Mucosa of descending colon (tissue), 3 donors: Measurements from ENCODE around the gene CDKN2B. TPM values are rescaled to one million over a fixed set of nuclear protein-coding genes. Genes with fewer than 3 reads are reported as not detected.
A peak's percentile ranks its signal among the peaks of the same experiment; 100 is the strongest.

ENCODE experiments used
- ATAC-seq: fragments of 200-7000 bp; cut with Tn5 transposase; one replicate; pipeline ENCODE4 v1.9.1; 2020; ENCODE audit warnings: mild to moderate bottlenecking, moderate library complexity
- DNase-seq, 3 donors: peaks; one replicate each; pipeline ENCODE4 v3.0.0-alpha.2; 2020
- H3K36me3 ChIP-seq: fragments of 200-600 bp; one replicate; pipeline ENCODE4 v1.8.0; 2021; ENCODE audit warnings: low read depth, mild to moderate bottlenecking
- H3K4me1 ChIP-seq: fragments of 200-600 bp; one replicate; pipeline ENCODE4 v1.8.0; 2021; ENCODE audit warnings: low read depth, mild to moderate bottlenecking
- H3K4me3 ChIP-seq: fragments of 200-600 bp; one replicate; pipeline ENCODE4 v1.8.0; 2021; ENCODE audit warnings: mild to moderate bottlenecking
- H3K9me3 ChIP-seq: fragments of 200-600 bp; one replicate; pipeline ENCODE4 v1.8.0; 2021; ENCODE audit warnings: mild to moderate bottlenecking
- intact Hi-C, 2 donors: fragments of 100-400 bp; cut with DNase I in 1 of 2; cut with micrococcal nuclease in 1 of 2; formaldehyde crosslinking; loops; one replicate each; pipeline versions ENCODE4 v1.11.0 to v1.11.1; 2022; cut with DNase I, micrococcal nuclease
- total RNA-seq, 3 donors: library from RNA; stranded (reverse); fragmentation: NEBNext Ultra II Directional in 2 of 3; extraction: Animal tissue kit (Norgen Biotek cat#: 25700) in 2 of 3; gene quantifications; one replicate each; pipeline versions ENCODE4 v1.2.1 to v1.2.4, GENCODE V29; 2021 to 2023
- TF ChIP-seq, protein P1 (sequence below): fragments of 200-600 bp; IDR thresholded peaks from one replicate; pipeline ENCODE4 v1.8.0; 2022; ENCODE audit warnings: antibody characterized with exemption, mild to moderate bottlenecking
- donor health status: DM: no; HTN: no; CAD: no; lungs with moderate emphysema.
- donor health status: DM: no; HTN: no; CAD: no.
- donor health status: DM: no; HTN: yes; CAD: no.

Gene CDKN2B
- total RNA-seq, 3 donors from 2014 or later, result 64.8 to 192 (median 119) TPM

DNA sequence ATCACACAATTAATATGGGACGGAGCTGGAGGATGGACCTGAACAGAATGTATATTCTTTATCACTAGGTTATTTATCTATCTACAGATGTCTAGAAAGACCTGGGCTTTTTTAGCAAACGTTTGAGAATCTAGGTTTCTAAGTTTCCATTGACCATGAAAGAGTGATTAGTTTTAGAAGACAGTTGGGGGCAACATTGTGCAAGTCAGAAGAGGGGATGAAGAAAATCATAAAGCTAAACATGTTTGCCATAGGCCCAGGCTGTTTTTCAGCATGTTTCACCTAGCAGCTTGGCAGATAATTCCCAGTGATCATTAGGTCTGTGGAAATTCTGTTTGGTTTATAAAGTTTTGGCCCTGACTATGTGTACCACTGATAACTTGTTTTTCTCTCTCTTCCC, 44.1 kb upstream of the CDKN2B start:
- ATAC-seq (no peak), DNase-seq (no peak)
- Histone ChIP-seq H3K4me1 (no peaks in the 10 kb centered on the region), H3K4me3 (no peak overlapping the region), H3K36me3 (no peaks in the 10 kb centered on the region), H3K9me3 (no peaks in the 10 kb centered on the region)
- intact Hi-C loops, result no loop called here
- TF ChIP-seq, protein P1, sequence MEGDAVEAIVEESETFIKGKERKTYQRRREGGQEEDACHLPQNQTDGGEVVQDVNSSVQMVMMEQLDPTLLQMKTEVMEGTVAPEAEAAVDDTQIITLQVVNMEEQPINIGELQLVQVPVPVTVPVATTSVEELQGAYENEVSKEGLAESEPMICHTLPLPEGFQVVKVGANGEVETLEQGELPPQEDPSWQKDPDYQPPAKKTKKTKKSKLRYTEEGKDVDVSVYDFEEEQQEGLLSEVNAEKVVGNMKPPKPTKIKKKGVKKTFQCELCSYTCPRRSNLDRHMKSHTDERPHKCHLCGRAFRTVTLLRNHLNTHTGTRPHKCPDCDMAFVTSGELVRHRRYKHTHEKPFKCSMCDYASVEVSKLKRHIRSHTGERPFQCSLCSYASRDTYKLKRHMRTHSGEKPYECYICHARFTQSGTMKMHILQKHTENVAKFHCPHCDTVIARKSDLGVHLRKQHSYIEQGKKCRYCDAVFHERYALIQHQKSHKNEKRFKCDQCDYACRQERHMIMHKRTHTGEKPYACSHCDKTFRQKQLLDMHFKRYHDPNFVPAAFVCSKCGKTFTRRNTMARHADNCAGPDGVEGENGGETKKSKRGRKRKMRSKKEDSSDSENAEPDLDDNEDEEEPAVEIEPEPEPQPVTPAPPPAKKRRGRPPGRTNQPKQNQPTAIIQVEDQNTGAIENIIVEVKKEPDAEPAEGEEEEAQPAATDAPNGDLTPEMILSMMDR, result no peak

DNA sequence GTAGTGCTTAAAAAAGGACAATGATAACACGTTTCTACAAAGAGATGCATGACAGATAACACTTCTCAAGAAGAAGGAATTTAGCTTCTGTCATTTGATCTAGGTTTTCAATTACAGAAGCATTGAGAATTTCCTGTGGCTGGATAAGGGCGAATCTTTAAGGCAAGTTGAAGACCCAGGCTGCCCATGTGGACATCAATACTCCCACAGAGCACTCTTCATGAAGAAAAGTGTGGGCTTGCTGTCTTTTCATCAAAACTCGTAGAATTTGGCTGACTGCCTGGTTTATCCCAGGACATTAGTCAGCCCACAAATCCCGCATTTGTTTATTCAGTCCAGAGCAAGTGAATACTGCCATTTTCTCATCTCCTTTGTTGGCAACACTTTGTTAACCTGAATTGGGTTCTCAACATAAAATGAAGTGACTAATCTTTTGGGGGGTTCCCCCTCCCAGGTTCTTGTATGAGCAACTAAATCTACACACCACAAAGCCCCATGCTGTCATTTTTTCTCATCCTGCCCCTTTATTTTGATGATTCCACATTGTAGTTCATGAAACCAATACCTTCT, 43.4 kb upstream of the CDKN2B start:
- intact Hi-C loops, result no loop called here
- TF ChIP-seq, protein P1, result no peak
- no peaks in the 10 kb centered on the region for H3K9me3 ChIP-seq
- no peaks in the 10 kb centered on the region for H3K4me1 ChIP-seq
- no peaks in the 10 kb centered on the region for H3K36me3 ChIP-seq
- no peak for DNase-seq
- peak; percentile 27 for ATAC-seq
- H3K4me3 ChIP-seq, result no peak overlapping the region

DNA sequence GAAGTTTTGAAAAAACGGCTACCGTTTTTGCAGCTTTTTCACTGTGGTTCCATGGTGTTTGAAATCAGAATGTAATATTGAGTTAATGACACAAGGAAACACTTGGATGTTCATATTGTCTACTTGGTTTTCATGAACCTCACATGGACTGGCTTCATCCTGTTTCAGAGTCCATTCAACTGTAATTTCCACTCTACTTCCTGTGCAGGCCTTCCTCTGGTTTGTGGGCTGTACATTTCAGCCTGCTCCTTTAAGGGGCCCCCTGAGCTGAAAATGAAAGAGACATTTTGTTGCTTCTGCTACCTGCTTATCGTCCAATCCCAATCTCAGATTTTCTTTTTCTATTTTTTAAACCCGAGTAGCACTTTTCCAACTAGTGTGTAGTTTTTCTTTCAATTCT, 41.8 kb upstream of the CDKN2B start:
- Histone ChIP-seq H3K36me3 (no peaks in the 10 kb centered on the region), H3K4me1 (no peaks in the 10 kb centered on the region), H3K9me3 (no peaks in the 10 kb centered on the region), H3K4me3 (no peak overlapping the region)
- TF ChIP-seq, protein P1, result no peak
- intact Hi-C loops, result no loop called here
- ATAC-seq, result peak; percentile 65
- DNase-seq, result no peak

DNA sequence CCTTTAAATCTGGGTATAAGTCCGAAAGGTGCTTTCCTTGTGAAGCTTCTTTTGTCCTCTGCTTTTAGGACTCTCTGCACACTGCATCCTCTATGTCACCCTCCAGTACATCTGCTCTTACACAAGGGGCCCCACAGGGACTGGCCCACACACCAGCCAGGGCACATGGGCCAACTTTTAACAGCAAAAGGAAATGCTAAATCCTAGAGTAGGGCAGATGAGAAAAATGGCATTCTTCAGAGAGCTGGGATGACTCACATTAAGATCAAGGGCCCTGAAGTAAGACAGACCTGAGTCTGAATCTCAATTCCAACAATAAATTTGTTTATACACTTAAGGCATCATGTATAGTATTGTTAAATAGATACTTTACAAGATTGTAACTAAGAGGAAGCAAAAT, 40.3 kb upstream of the CDKN2B start:
- ATAC-seq (no peak), DNase-seq (no peak)
- Histone ChIP-seq H3K36me3 (no peaks in the 10 kb centered on the region), H3K4me3 (no peak overlapping the region), H3K4me1 (no peaks in the 10 kb centered on the region), H3K9me3 (no peaks in the 10 kb centered on the region)
- intact Hi-C loops, result no loop called here
- TF ChIP-seq, protein P1, result no peak

DNA sequence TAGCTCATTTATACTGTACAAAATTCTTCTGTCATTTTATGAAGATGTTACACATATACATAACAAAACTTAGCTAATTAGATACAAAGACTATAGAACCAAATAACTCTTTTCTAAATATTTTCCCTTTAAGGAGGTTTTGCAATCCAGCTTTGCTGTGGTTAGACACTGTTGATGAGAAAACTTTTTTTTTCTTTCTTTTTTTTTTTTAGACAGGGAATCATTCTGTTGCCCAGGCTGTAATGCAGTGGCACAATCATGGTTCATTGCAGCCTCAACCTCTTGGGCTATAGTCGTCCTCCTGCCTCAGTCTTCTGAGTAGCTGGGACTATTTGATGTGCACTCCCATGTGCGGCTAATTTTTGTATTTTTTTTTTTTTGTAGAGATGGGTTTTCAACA, 38.5 kb upstream of the CDKN2B start:
- Histone ChIP-seq H3K9me3 (no peaks in the 10 kb centered on the region), H3K4me3 (no peak overlapping the region), H3K4me1 (no peaks in the 10 kb centered on the region), H3K36me3 (no peaks in the 10 kb centered on the region)
- intact Hi-C loops, result no loop called here
- TF ChIP-seq, protein P1, result no peak
- ATAC-seq, result no peak
- no peak for DNase-seq
